Fibroblast of the conjunctiva (primary cell): Measurements from ENCODE around the gene PIK3C2B.

Experiments used
- DNase-seq: peaks from one replicate; pipeline ENCODE4 v3.0.0-alpha.2; 2010; ENCODE audit warnings: low read depth

PIK3C2B gene

GRCh38 chr1:204461331-204462228 is 33.0 kb downstream of the PIK3C2B start:
- no peak for DNase-seq

- DNase-seq, result no peak
These were observed 34.3 kb downstream of the PIK3C2B start for GRCh38 chr1:204460346-204460745.

- no peak for DNase-seq
These were observed 34.9 kb downstream of the PIK3C2B start for GRCh38 chr1:204459706-204460105.

GRCh38 chr1:204457666-204458065 is 36.9 kb downstream of the PIK3C2B start:
- DNase-seq, result no peak

GRCh38 chr1:204456826-204457442 is 37.7 kb downstream of the PIK3C2B start:
- peak; percentile 58 for DNase-seq

- DNase-seq, result no peak
These were observed 38.8 kb downstream of the PIK3C2B start for GRCh38 chr1:204455831-204456145.

- DNase-seq, result no peak
These were observed 39.4 kb downstream of the PIK3C2B start for GRCh38 chr1:204455063-204455830.

- DNase-seq, result no peak
These were observed 40.1 kb downstream of the PIK3C2B start for GRCh38 chr1:204454476-204454875.

- DNase-seq, result no peak
These were observed 41.3 kb downstream of the PIK3C2B start for GRCh38 chr1:204453141-204453772.

- DNase-seq, result no peak
These were observed 43.1 kb downstream of the PIK3C2B start for GRCh38 chr1:204451352-204452124.

- DNase-seq, result no peak
These were observed 43.9 kb downstream of the PIK3C2B start for GRCh38 chr1:204450461-204451257.

GRCh38 chr1:204449678-204450280 is 44.8 kb downstream of the PIK3C2B start:
- DNase-seq, result no peak

GRCh38 chr1:204448991-204449677 is 45.5 kb downstream of the PIK3C2B start:
- DNase-seq, result no peak

- no peak for DNase-seq
These were observed 46.2 kb downstream of the PIK3C2B start for GRCh38 chr1:204448344-204448964.

- DNase-seq, result no peak
These were observed 46.9 kb downstream of the PIK3C2B start for GRCh38 chr1:204447736-204448135.

GRCh38 chr1:204447190-204447589 is 47.4 kb downstream of the PIK3C2B start:
- no peak for DNase-seq

- no peak for DNase-seq
These were observed 48.0 kb downstream of the PIK3C2B start for GRCh38 chr1:204446413-204447111.

- DNase-seq, result no peak
These were observed 48.7 kb downstream of the PIK3C2B start for GRCh38 chr1:204445860-204446412.
